ENCODE data around the gene PHKG2. TPM values are rescaled to one million over a fixed set of nuclear protein-coding genes. Genes with fewer than 3 reads are reported as not detected.

The PHKG2 gene
- total RNA-seq, 1 experiment from 2014 or later: 35.3 TPM

- Histone ChIP-seq H3K4me3 (ENCODE audit: low read depth, low read length, poor library complexity, severe bottlenecking) (peak overlapping the region; percentile 74), H3K27ac (ENCODE audit: low read depth, low read length, poor library complexity, severe bottlenecking) (peak overlapping the region; percentile 80), H3K9me3 (ENCODE audit: low read depth, low read length, poor library complexity, severe bottlenecking) (no peaks in the 10 kb centered on the region), H3K4me1 (ENCODE audit: insufficient read depth, low read length, poor library complexity, severe bottlenecking) (no peaks in the 10 kb centered on the region), H3K27me3 (replicated peaks; ENCODE audit: insufficient read depth, low read depth, low read length, poor library complexity) (no peaks in the 10 kb centered on the region), H3K36me3 (ENCODE audit: insufficient read depth, low read length, poor library complexity, severe bottlenecking) (peaks cover 22% of the 10 kb centered on the region)
- DNase-seq (ENCODE audit: low spot score): no peak
- intact Hi-C loops (cut with micrococcal nuclease; ENCODE audit: unreplicated experiment): no loop called here
- ChIA-PET CTCF (no interaction called here), POLR2A (ENCODE audit: low non-redundant PET) (no interaction called here)
- TF ChIP-seq CTCF (conservative IDR thresholded peaks at IDR 0.05; ENCODE audit: low read depth, low read length): no peak
- TF ChIP-seq EZH2 (IDR thresholded peaks at IDR 0.05; ENCODE audit: borderline replicate concordance, low read depth, low read length, poor library complexity, severe bottlenecking): no peak
- no TSS peak for BruUV-seq (replicated peaks)
These were observed 37.2 kb downstream of the PHKG2 start for GRCh38 chr16:30785126-30786106.

- H3K27me3 ChIP-seq (replicated peaks; ENCODE audit: insufficient read depth, low read depth, low read length, poor library complexity): no peaks in the 10 kb centered on the region
- ChIA-PET POLR2A (ENCODE audit: low non-redundant PET) (interaction anchor here (0.6 kb wide), 1 partner anchor 22 kb away, joined by 3 read pairs; no protein-coding TSS in a partner anchor), CTCF (interaction anchor here (0.6 kb wide), 1 partner anchor 82 kb away, joined by 6 read pairs; no protein-coding TSS in a partner anchor)
- peak overlapping the region; percentile 74 for H3K4me3 ChIP-seq (ENCODE audit: low read depth, low read length, poor library complexity, severe bottlenecking)
- H3K9me3 ChIP-seq (ENCODE audit: low read depth, low read length, poor library complexity, severe bottlenecking): no peaks in the 10 kb centered on the region
- H3K36me3 ChIP-seq (ENCODE audit: insufficient read depth, low read length, poor library complexity, severe bottlenecking): peaks cover 22% of the 10 kb centered on the region
- H3K27ac ChIP-seq (ENCODE audit: low read depth, low read length, poor library complexity, severe bottlenecking): peak overlapping the region; percentile 80
- peak; percentile 60 for DNase-seq (ENCODE audit: low spot score)
- BruUV-seq (replicated peaks): no TSS peak
- TF ChIP-seq EZH2 (IDR thresholded peaks at IDR 0.05; ENCODE audit: borderline replicate concordance, low read depth, low read length, poor library complexity, severe bottlenecking): no peak
- TF ChIP-seq CTCF (conservative IDR thresholded peaks at IDR 0.05; ENCODE audit: low read depth, low read length): no peak
- intact Hi-C loops (cut with micrococcal nuclease; ENCODE audit: unreplicated experiment): no loop called here
- H3K4me1 ChIP-seq (ENCODE audit: insufficient read depth, low read length, poor library complexity, severe bottlenecking): no peaks in the 10 kb centered on the region
These were observed 38.1 kb downstream of the PHKG2 start for GRCh38 chr16:30786115-30786935.

DNA sequence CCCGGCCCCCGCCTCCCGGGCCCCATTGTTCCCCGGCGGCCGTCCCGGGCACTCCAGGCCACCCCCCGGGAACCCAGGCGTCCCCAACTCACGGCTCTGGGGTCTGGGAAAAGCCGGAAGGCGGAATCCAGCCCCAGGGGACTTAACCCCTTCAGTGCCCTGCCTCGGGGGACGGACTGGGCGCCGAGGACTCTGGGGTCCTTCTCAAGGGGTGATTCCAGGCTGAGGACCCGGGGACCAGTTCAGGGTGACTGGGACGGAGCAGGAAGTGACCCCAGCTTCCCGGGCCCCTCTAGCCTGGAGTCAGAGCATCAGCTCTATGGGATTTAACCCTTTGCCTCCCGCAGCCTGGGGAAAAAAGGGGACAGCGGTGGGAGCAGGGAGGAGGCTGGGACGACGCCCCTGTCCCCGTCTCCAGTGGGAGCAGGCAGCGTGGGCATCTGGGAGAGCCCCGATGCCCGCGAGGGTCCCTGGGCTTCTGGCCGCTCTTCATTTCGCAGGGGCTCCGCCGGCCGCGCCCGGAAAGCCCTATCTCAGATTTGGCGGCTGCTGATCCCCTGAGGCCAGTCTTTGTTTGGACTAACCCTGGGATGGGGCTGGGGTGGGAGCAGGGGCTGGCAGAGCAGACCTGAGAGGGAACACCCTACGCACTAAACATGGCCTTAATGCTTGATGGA, 38.8 kb downstream of the PHKG2 start, which contains the start of gene ZNF629:
TSS of gene ZNF629 (minus strand) at position 270 of the 677 bp plus-strand sequence. CDS start 2,723 bp downstream, outside the sequence.
- BruUV-seq (replicated peaks): no TSS peak
- peak within 1 kb of the TSS; percentile 80 for H3K27ac ChIP-seq (ENCODE audit: low read depth, low read length, poor library complexity, severe bottlenecking)
- DNase-seq (ENCODE audit: low spot score): peak; percentile 78
- intact Hi-C loops (cut with micrococcal nuclease; ENCODE audit: unreplicated experiment): loop anchor here (1.0 kb wide), 1 partner anchor 18 kb away; no protein-coding TSS in a partner anchor
- H3K4me1 ChIP-seq (ENCODE audit: insufficient read depth, low read length, poor library complexity, severe bottlenecking): no peaks in the 10 kb centered on the region
- H3K9me3 ChIP-seq (ENCODE audit: low read depth, low read length, poor library complexity, severe bottlenecking): no peaks in the 10 kb centered on the region
- POLR2A ChIA-PET (ENCODE audit: low non-redundant PET): interaction anchor here (0.6 kb wide), 1 partner anchor 21 kb away, joined by 3 read pairs; no protein-coding TSS in a partner anchor
- peak within 1 kb of the TSS; percentile 74 for H3K4me3 ChIP-seq (ENCODE audit: low read depth, low read length, poor library complexity, severe bottlenecking)
- CTCF ChIA-PET: interaction anchor here (0.6 kb wide), 1 partner anchor 81 kb away, joined by 6 read pairs; no protein-coding TSS in a partner anchor
- TF ChIP-seq EZH2 (IDR thresholded peaks at IDR 0.05; ENCODE audit: borderline replicate concordance, low read depth, low read length, poor library complexity, severe bottlenecking) (no peak), CTCF (conservative IDR thresholded peaks at IDR 0.05; ENCODE audit: low read depth, low read length) (no peak)
- no peaks in the 10 kb centered on the region for H3K27me3 ChIP-seq (replicated peaks; ENCODE audit: insufficient read depth, low read depth, low read length, poor library complexity)
- H3K36me3 ChIP-seq (ENCODE audit: insufficient read depth, low read length, poor library complexity, severe bottlenecking): peaks cover 16% of the 10 kb centered on the region
